Spleen (tissue), 11 donors: ENCODE data around the gene PIK3R5. TPM values are rescaled to one million over a fixed set of nuclear protein-coding genes. Genes with fewer than 3 reads are reported as not detected.
A peak's percentile ranks its signal among the peaks of the same experiment; 100 is the strongest.

ENCODE experiments used
- DNase-seq: peaks from one replicate; pipeline ENCODE4 v3.0.0-alpha.2; 2020
- H3K27ac ChIP-seq, 8 donors: fragments of 200-600 bp; sonication (generic) in 7 of 8; 1 replicate in 4 of 8; 2 replicates in 4 of 8; pipeline versions ENCODE4 v1.5.0 to v1.8.0; 2016 to 2021; ENCODE audit warnings: inconsistent platforms in 4 of 8, mild to moderate bottlenecking in 4 of 8, moderate library complexity in 1 of 8
- H3K27me3 ChIP-seq, 7 donors: fragments of 200-600 bp; sonication (generic) in 6 of 7; replicated peaks in 1 of 7; 1 replicate in 4 of 7; 2 replicates in 3 of 7; pipeline versions ENCODE4 v1.5.0 to v1.8.0; 2016 to 2021; ENCODE audit warnings: inconsistent platforms in 3 of 7, mild to moderate bottlenecking in 1 of 7
- H3K36me3 ChIP-seq, 6 donors: fragments of 200-600 bp; sonication (generic) in 5 of 6; 1 replicate in 4 of 6; 2 replicates in 2 of 6; pipeline versions ENCODE4 v1.5.0 to v1.8.0; 2016 to 2021; ENCODE audit warnings: inconsistent platforms in 2 of 6
- H3K4me1 ChIP-seq, 6 donors: fragments of 200-600 bp; sonication (generic) in 5 of 6; 1 replicate in 3 of 6; 2 replicates in 3 of 6; pipeline versions ENCODE4 v1.5.0 to v1.8.0; 2016 to 2021; ENCODE audit warnings: inconsistent platforms in 3 of 6
- H3K4me3 ChIP-seq, 8 donors: fragments of 200-600 bp; sonication (generic) in 7 of 8; 1 replicate in 4 of 8; 2 replicates in 4 of 8; pipeline versions ENCODE4 v1.5.0 to v1.8.0; 2016 to 2021; ENCODE audit warnings: inconsistent platforms in 4 of 8, mild to moderate bottlenecking in 4 of 8, moderate library complexity in 2 of 8
- H3K9me3 ChIP-seq, 8 donors: fragments of 200-600 bp; sonication (generic) in 7 of 8; 1 replicate in 4 of 8; 2 replicates in 4 of 8; pipeline versions ENCODE4 v1.5.0 to v1.8.0; 2016 to 2021; ENCODE audit warnings: inconsistent platforms in 4 of 8
- CTCF ChIP-seq, 11 experiments: fragments of 200-600 bp in 7 of 11; fragments of 450-650 bp in 4 of 11; sonication (generic) in 4 of 11; IDR thresholded peaks in 8 of 11; conservative IDR thresholded peaks in 3 of 11; 1 replicate in 7 of 11; 2 replicates in 4 of 11; pipeline versions ENCODE4 v1.4.0 to v1.8.0; 2016 to 2021; ENCODE audit warnings: antibody characterized with exemption in 11 of 11, inconsistent platforms in 4 of 11, mild to moderate bottlenecking in 1 of 11
- POLR2A ChIP-seq, 3 donors: fragments of 450-650 bp; IDR thresholded peaks; one replicate each; pipeline ENCODE4 v1.5.1; 2017; ENCODE audit warnings: antibody characterized with exemption in 3 of 3, mild to moderate bottlenecking in 1 of 3
- POLR2AphosphoS5 ChIP-seq, 3 donors: sonication (generic); formaldehyde crosslinking; IDR thresholded peaks; one replicate each; pipeline ENCODE4 v1.5.1; 2017; ENCODE audit warnings: antibody characterized with exemption in 3 of 3
- WGBS, 5 donors: extraction: QIAGEN DNeasy Blood & Tissue Kit in 3 of 5; methylation state at CpG; one replicate each; pipeline versions ENCODE4 v1.1.5 to v1.1.7; 2013 to 2018; 5-methylcytosine and 5-hydroxymethylcytosine counted together
- intact Hi-C: fragments of 100-400 bp; cut with DNase I; formaldehyde crosslinking; loops from one replicate; pipeline ENCODE4 v1.15.0; 2023; ENCODE audit warnings: low total_unique reads
- polyA plus RNA-seq, 3 donors: library from polyadenylated mRNA; stranded (reverse); fragments of 200-250 nt; gene quantifications; one replicate each; pipeline ENCODE4 v1.2.1, GENCODE V29; 2013
- total RNA-seq, 7 donors: library from RNA; depleted of rRNA in 3 of 7; stranded (reverse); fragments of >200 nt in 3 of 7; fragmentation: NEBNext Ultra II Directional in 4 of 7; extraction: Animal tissue kit (Norgen Biotek cat#: 25700) in 4 of 7; gene quantifications; one replicate each; pipeline versions ENCODE4 v1.1.0 to v1.2.1, GENCODE V29; 2016 to 2021
- donor health status: healthy with polysubstance abuse.
- donor health status: DM: no; HTN: no; CAD: no; lungs with moderate emphysema.
- donor health status: DM: no; HTN: no; CAD: no.
- donor health status: Bipolar disorder and iron deficiency.
- donor health status: healthy.
- donor health status: DM: no; HTN: no; CAD: no.
- donor health status: DM: yes; HTN: yes; CAD: no.

PIK3R5 gene
- total and polyA plus RNA-seq, 10 donors = 8.5 to 110 (median 68.4) TPM

- H3K4me1 ChIP-seq = peaks cover 29 to 79% (median 45%) of the 10 kb centered on the region in 6 donors
- H3K27ac ChIP-seq = peak overlapping the region in 4 of 8 donors; percentile 22 to 71 (median 47)
- intact Hi-C loops = no loop called here
- H3K9me3 ChIP-seq = no peaks in the 10 kb centered on the region
- TF ChIP-seq POLR2A (IDR thresholded peaks at IDR 0.05) (no peak), CTCF (IDR thresholded peaks at IDR 0.05 in 8 of 11, conservative IDR thresholded peaks at IDR 0.05 in 3 of 11) (no peak), POLR2AphosphoS5 (IDR thresholded peaks at IDR 0.05) (no peak)
- peaks cover 0 to 91% (median 6%) of the 10 kb centered on the region in 6 donors for H3K36me3 ChIP-seq
- no peaks in the 10 kb centered on the region for H3K27me3 ChIP-seq
- DNase-seq = no peak
- peak overlapping the region in 1 of 8 donors; percentile 30 for H3K4me3 ChIP-seq
- 55 to 70% (median 59%) methylated on average over 6 of the region's 6 CpGs for WGBS, 5 donors
Observed at GRCh38 chr17:8898636-8899035, 66.9 kb downstream of the PIK3R5 start.

- intact Hi-C loops = no loop called here
- 31 to 58% (median 40%) methylated on average over 2 of the region's 2 CpGs for WGBS, 5 donors
- no peaks in the 10 kb centered on the region for H3K9me3 ChIP-seq
- peaks cover 0 to 92% (median 5%) of the 10 kb centered on the region in 6 donors for H3K36me3 ChIP-seq
- no peak for DNase-seq
- H3K27me3 ChIP-seq = no peaks in the 10 kb centered on the region
- peaks cover 29 to 83% (median 45%) of the 10 kb centered on the region in 6 donors for H3K4me1 ChIP-seq
- H3K27ac ChIP-seq = peak overlapping the region in 5 of 8 donors; percentile 14 to 71 (median 23)
- TF ChIP-seq CTCF (IDR thresholded peaks at IDR 0.05 in 8 of 11, conservative IDR thresholded peaks at IDR 0.05 in 3 of 11) (no peak), POLR2A (IDR thresholded peaks at IDR 0.05) (no peak), POLR2AphosphoS5 (IDR thresholded peaks at IDR 0.05) (no peak)
- no peak overlapping the region for H3K4me3 ChIP-seq
Observed at GRCh38 chr17:8898126-8898525, 67.4 kb downstream of the PIK3R5 start.

GRCh38 chr17:8896641-8897635 lies 68.6 kb downstream of the PIK3R5 start:
- peak; percentile 49 for DNase-seq
- Histone ChIP-seq H3K36me3 (peaks cover 0 to 92% (median 5%) of the 10 kb centered on the region in 6 donors), H3K27ac (peak overlapping the region in 2 of 8 donors; percentile 51 to 71), H3K4me1 (peaks cover 29 to 92% (median 45%) of the 10 kb centered on the region in 6 donors), H3K9me3 (no peaks in the 10 kb centered on the region), H3K4me3 (no peak overlapping the region), H3K27me3 (no peaks in the 10 kb centered on the region)
- intact Hi-C loops = no loop called here
- WGBS, 5 donors = 85 to 92% (median 88%) methylated on average over 11 to 12 of the region's 12 CpGs
- TF ChIP-seq POLR2AphosphoS5 (IDR thresholded peaks at IDR 0.05) (no peak), POLR2A (IDR thresholded peaks at IDR 0.05) (no peak), CTCF (IDR thresholded peaks at IDR 0.05 in 8 of 11, conservative IDR thresholded peaks at IDR 0.05 in 3 of 11) (no peak)

GRCh38 chr17:8896087-8896486 lies 69.4 kb downstream of the PIK3R5 start:
- intact Hi-C loops = no loop called here
- H3K4me1 ChIP-seq = peaks cover 29 to 85% (median 42%) of the 10 kb centered on the region in 6 donors

More at GRCh38 chr17:8896087-8896486, 69.4 kb downstream of the PIK3R5 start:
- 80 to 92% (median 88%) methylated on average over 3 of the region's 3 CpGs for WGBS, 5 donors
- Histone ChIP-seq H3K27ac (no peak overlapping the region), H3K4me3 (no peak overlapping the region), H3K27me3 (no peaks in the 10 kb centered on the region), H3K9me3 (no peaks in the 10 kb centered on the region), H3K36me3 (peaks cover 0 to 92% (median 9%) of the 10 kb centered on the region in 6 donors)
- peak; percentile 17 for DNase-seq
- TF ChIP-seq CTCF (IDR thresholded peaks at IDR 0.05 in 8 of 11, conservative IDR thresholded peaks at IDR 0.05 in 3 of 11) = no peak
- no peak for TF ChIP-seq POLR2AphosphoS5 (IDR thresholded peaks at IDR 0.05)
- TF ChIP-seq POLR2A (IDR thresholded peaks at IDR 0.05) = no peak
